Sigmoid colon (tissue), 7 donors: ENCODE results near the gene CCNL1. TPM values are rescaled to one million over a fixed set of nuclear protein-coding genes. Genes with fewer than 3 reads are reported as not detected.
"Not testable (repeated sequence)": the region's sequence is repeated elsewhere in the genome, so short reads cannot be mapped to it uniquely, and the experiment has no call there.

Source experiments
- DNase-seq: peaks from one replicate; pipeline ENCODE4 v3.0.0-alpha.2; 2019
- H3K27ac ChIP-seq, 4 donors: fragments of 200-600 bp; sonication (generic); one replicate each; pipeline ENCODE4 v1.5.1; 2016 to 2019; ENCODE audit warnings: mild to moderate bottlenecking in 1 of 4
- H3K27me3 ChIP-seq, 3 donors: fragments of 200-600 bp; sonication (generic); one replicate each; pipeline ENCODE4 v1.5.1; 2019; ENCODE audit warnings: mild to moderate bottlenecking in 1 of 3
- H3K36me3 ChIP-seq, 4 donors: fragments of 200-600 bp; sonication (generic); one replicate each; pipeline ENCODE4 v1.5.1; 2016 to 2019
- H3K4me1 ChIP-seq, 4 donors: fragments of 200-600 bp; sonication (generic); one replicate each; pipeline ENCODE4 v1.5.1; 2017 to 2019
- H3K4me3 ChIP-seq, 4 donors: fragments of 200-600 bp; sonication (generic); one replicate each; pipeline ENCODE4 v1.5.1; 2017 to 2019; ENCODE audit warnings: mild to moderate bottlenecking in 2 of 4, moderate library complexity in 1 of 4
- H3K9me3 ChIP-seq, 4 donors: fragments of 200-600 bp in 3 of 4; sonication (generic) in 3 of 4; one replicate each; pipeline versions ENCODE4 v1.5.1 to v1.6.1; 2013 to 2019
- EP300 ChIP-seq, 4 donors: sonication (generic); formaldehyde crosslinking; IDR thresholded peaks; one replicate each; pipeline ENCODE4 v1.6.1; 2017; ENCODE audit warnings: antibody characterized with exemption in 4 of 4
- POLR2A ChIP-seq, 2 donors: fragments of 450-650 bp; IDR thresholded peaks; one replicate each; pipeline ENCODE4 v1.6.1; 2016; ENCODE audit warnings: antibody characterized with exemption in 2 of 2, mild to moderate bottlenecking in 2 of 2, moderate library complexity in 2 of 2
- POLR2AphosphoS5 ChIP-seq, 4 donors: sonication (generic); formaldehyde crosslinking; IDR thresholded peaks; one replicate each; pipeline ENCODE4 v1.6.1; 2017; ENCODE audit warnings: antibody characterized with exemption in 4 of 4
- WGBS, 2 donors: extraction: QIAGEN DNeasy Blood & Tissue Kit; methylation state at CpG; one replicate each; pipeline ENCODE4 v1.1.7; 2013; 5-methylcytosine and 5-hydroxymethylcytosine counted together
- intact Hi-C: fragments of 100-400 bp; cut with DNase I; formaldehyde crosslinking; loops from one replicate; pipeline ENCODE4 v1.15.1; 2023
- polyA plus RNA-seq, 3 donors: library from polyadenylated mRNA; stranded (reverse); fragments of 200-250 nt; gene quantifications; one replicate each; pipeline ENCODE4 v1.2.3, GENCODE V29; 2013
- total RNA-seq, 4 donors: library from RNA; depleted of rRNA; stranded (reverse); fragments of >200 nt; gene quantifications; one replicate each; pipeline ENCODE4 v1.1.0, GENCODE V29; 2016
- TF ChIP-seq, protein P1 (sequence below), 4 experiments: fragments of 450-650 bp in 3 of 4; fragments of 200-600 bp in 1 of 4; IDR thresholded peaks; one replicate each; pipeline ENCODE4 v1.5.1; 2016 to 2019; ENCODE audit warnings: antibody characterized with exemption in 4 of 4, mild to moderate bottlenecking in 3 of 4, moderate library complexity in 2 of 4
- donor health status: healthy with polysubstance abuse.
- donor health status: Bipolar disorder and iron deficiency.
- donor health status: healthy.

CCNL1 gene
- total and polyA plus RNA-seq, 7 donors = 25.2 to 403 (median 110) TPM

DNA sequence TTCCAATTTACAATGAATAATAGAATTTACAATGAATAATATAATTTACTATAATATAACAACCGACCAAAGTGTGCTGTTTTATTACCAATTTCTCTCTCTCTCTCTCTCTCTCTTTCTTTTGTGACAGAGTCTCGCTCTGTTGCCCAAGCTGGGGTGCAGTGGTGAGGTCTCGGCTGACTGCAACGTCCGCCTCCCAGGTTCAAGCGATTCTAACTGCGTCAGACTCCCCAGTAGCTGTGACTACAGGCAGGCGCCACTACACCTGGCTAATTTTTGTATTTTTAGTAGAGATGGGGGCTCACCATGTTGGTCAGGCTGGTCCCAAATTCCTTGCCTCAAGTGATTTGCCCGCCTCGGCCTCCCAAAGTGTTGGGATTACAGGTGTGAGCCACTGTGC, 17.0 kb upstream of the CCNL1 start:
- 95% methylated on average over 10 of the region's 10 CpGs for WGBS, 2 donors
- intact Hi-C loops = no loop called here
- H3K27ac ChIP-seq = peak overlapping the region in 3 of 4 donors; percentile 90 to 97 (median 92)
- peaks cover 0 to 24% (median 19%) of the 10 kb centered on the region in 4 donors for H3K4me1 ChIP-seq
- TF ChIP-seq POLR2AphosphoS5 (IDR thresholded peaks at IDR 0.05) (no peak), EP300 (IDR thresholded peaks at IDR 0.05) (no peak), POLR2A (IDR thresholded peaks at IDR 0.05) (no peak)
- TF ChIP-seq, protein P1, sequence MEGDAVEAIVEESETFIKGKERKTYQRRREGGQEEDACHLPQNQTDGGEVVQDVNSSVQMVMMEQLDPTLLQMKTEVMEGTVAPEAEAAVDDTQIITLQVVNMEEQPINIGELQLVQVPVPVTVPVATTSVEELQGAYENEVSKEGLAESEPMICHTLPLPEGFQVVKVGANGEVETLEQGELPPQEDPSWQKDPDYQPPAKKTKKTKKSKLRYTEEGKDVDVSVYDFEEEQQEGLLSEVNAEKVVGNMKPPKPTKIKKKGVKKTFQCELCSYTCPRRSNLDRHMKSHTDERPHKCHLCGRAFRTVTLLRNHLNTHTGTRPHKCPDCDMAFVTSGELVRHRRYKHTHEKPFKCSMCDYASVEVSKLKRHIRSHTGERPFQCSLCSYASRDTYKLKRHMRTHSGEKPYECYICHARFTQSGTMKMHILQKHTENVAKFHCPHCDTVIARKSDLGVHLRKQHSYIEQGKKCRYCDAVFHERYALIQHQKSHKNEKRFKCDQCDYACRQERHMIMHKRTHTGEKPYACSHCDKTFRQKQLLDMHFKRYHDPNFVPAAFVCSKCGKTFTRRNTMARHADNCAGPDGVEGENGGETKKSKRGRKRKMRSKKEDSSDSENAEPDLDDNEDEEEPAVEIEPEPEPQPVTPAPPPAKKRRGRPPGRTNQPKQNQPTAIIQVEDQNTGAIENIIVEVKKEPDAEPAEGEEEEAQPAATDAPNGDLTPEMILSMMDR (IDR thresholded peaks at IDR 0.05) = no peak
- H3K9me3 ChIP-seq = no peaks in the 10 kb centered on the region
- no peaks in the 10 kb centered on the region for H3K27me3 ChIP-seq
- H3K36me3 ChIP-seq = no peaks in the 10 kb centered on the region
- no peak for DNase-seq
- H3K4me3 ChIP-seq = no peak overlapping the region

DNA sequence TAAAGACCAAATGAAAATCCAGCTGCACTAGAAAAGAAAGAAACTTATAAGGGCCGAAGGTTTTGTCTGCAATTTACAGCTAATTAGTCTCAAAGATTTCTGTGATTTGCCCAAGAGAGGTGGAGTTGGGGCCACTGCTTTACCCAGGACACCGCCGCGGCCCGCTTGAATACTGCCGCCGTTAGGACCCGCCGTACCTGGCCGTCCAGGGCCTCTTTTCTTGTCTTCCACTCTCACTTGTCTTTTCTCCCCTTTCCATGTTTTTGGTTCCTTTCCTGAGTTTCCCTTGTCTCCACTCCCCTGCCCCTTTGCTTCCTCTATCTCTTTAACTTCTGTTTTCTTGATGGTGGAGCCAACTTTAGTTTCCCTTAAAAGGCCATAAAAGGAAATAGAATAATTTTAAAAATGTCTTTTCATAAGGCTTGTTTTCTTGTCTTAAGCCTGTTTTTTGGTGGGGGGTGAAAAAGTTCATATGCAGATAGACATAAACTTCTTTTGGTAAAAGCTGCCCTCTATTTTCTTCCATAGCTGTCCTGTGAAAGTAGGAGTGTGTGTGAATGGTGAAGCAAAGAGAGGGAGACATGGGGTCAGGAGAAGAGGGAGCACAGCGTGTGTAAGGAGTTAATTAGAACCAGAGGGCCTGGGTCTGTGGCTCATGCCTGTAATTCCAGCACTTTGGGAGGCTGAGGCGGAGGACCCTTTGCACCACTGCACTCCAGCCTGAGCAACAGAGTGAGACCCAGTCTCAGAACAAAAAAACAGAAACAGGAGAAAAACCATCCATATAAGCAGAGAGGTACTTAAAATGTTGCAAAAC, 16.0 kb upstream of the CCNL1 start:
- intact Hi-C loops = loop anchor here (1.0 kb wide), 1 partner anchor 63 kb away; no protein-coding TSS in a partner anchor
- H3K4me1 ChIP-seq = peaks cover 0 to 24% (median 19%) of the 10 kb centered on the region in 4 donors
- H3K27me3 ChIP-seq = no peaks in the 10 kb centered on the region
- WGBS, 2 donors = 8% methylated on average over 12 of the region's 12 CpGs
- no peaks in the 10 kb centered on the region for H3K9me3 ChIP-seq
- H3K27ac ChIP-seq = peak overlapping the region; percentile 90 to 97 (median 94)
- H3K36me3 ChIP-seq = no peaks in the 10 kb centered on the region
- DNase-seq = peak; percentile 76
- TF ChIP-seq POLR2AphosphoS5 (IDR thresholded peaks at IDR 0.05) = peak in 1 of 4 donors; percentile 16
- no peak for TF ChIP-seq EP300 (IDR thresholded peaks at IDR 0.05)
- H3K4me3 ChIP-seq = peak overlapping the region; percentile 50 to 74 (median 60)

GRCh38 chr3:157174649-157175498, 14.9 kb upstream of the CCNL1 start:
- WGBS, 2 donors = 0% methylated on average over 61 of the region's 61 CpGs
- TF ChIP-seq, protein P1 (IDR thresholded peaks at IDR 0.05) = no peak
- TF ChIP-seq EP300 (IDR thresholded peaks at IDR 0.05) (peak; percentile 44 to 98 (median 78)), POLR2AphosphoS5 (IDR thresholded peaks at IDR 0.05) (peak; percentile 98 to 99 (median 99)), POLR2A (IDR thresholded peaks at IDR 0.05) (peak; percentile 91 to 96)
- no peaks in the 10 kb centered on the region for H3K36me3 ChIP-seq
- peak overlapping the region; percentile 90 to 97 (median 96) for H3K27ac ChIP-seq
- H3K9me3 ChIP-seq = no peaks in the 10 kb centered on the region
- peak overlapping the region; percentile 50 to 74 (median 60) for H3K4me3 ChIP-seq
- intact Hi-C loops = loop anchor here (1.0 kb wide), 2 partner anchors 15 to 64 kb away; partner anchors contain the start of gene CCNL1
- H3K27me3 ChIP-seq = no peaks in the 10 kb centered on the region
- peaks cover 0 to 24% (median 19%) of the 10 kb centered on the region in 4 donors for H3K4me1 ChIP-seq
- peak; percentile 100 for DNase-seq

- no peaks in the 10 kb centered on the region for H3K36me3 ChIP-seq
- H3K27ac ChIP-seq = peak overlapping the region; percentile 90 to 97 (median 96)
- peaks cover 0 to 24% (median 19%) of the 10 kb centered on the region in 4 donors for H3K4me1 ChIP-seq
- intact Hi-C loops = loop anchor here (1.0 kb wide), 1 partner anchor 14 kb away; the partner anchor contains the start of gene CCNL1
- no peaks in the 10 kb centered on the region for H3K27me3 ChIP-seq
- TF ChIP-seq EP300 (IDR thresholded peaks at IDR 0.05) = no peak
- TF ChIP-seq, protein P1 (IDR thresholded peaks at IDR 0.05) = no peak
- TF ChIP-seq POLR2A (IDR thresholded peaks at IDR 0.05) = no peak
- TF ChIP-seq POLR2AphosphoS5 (IDR thresholded peaks at IDR 0.05) = no peak
- H3K4me3 ChIP-seq = peak overlapping the region; percentile 20 to 74 (median 52)
- peak; percentile 71 for DNase-seq
- 3 to 5% methylated on average over 15 of the region's 15 CpGs for WGBS, 2 donors
- H3K9me3 ChIP-seq = no peaks in the 10 kb centered on the region
Measured at GRCh38 chr3:157174290-157174648, 14.3 kb upstream of the CCNL1 start.

GRCh38 chr3:157173343-157173742, 13.4 kb upstream of the CCNL1 start:
- H3K4me3 ChIP-seq, H3K27me3 ChIP-seq, DNase-seq, H3K36me3 ChIP-seq, H3K9me3 ChIP-seq, intact Hi-C loops: not testable (repeated sequence)
- WGBS, 2 donors = 97 to 98% methylated on average over 14 of the region's 14 CpGs
- Histone ChIP-seq H3K27ac (peak overlapping the region in 2 of 4 donors; percentile 90 to 96), H3K4me1 (peaks cover 0 to 24% (median 19%) of the 10 kb centered on the region in 4 donors)
